Colonic mucosa (tissue), 4 donors: ENCODE results near the gene STEEP1. TPM values are rescaled to one million over a fixed set of nuclear protein-coding genes. Genes with fewer than 3 reads are reported as not detected.

Experiments
- DNase-seq: peaks from one replicate; pipeline ENCODE4 v3.0.0-alpha.2; 2020
- H3K27ac ChIP-seq: fragments of 200-600 bp; one replicate; pipeline ENCODE4 v1.8.0; 2021
- H3K27me3 ChIP-seq: fragments of 200-600 bp; one replicate; pipeline ENCODE4 v1.8.0; 2021
- H3K36me3 ChIP-seq: fragments of 200-600 bp; one replicate; pipeline ENCODE4 v1.8.0; 2021
- H3K4me1 ChIP-seq: fragments of 200-600 bp; one replicate; pipeline ENCODE4 v1.8.0; 2021; ENCODE audit warnings: mild to moderate bottlenecking
- H3K4me3 ChIP-seq: fragments of 200-600 bp; one replicate; pipeline ENCODE4 v1.8.0; 2021
- H3K9ac ChIP-seq, 2 donors: one replicate each; pipeline ENCODE4 v1.7.0; 2013; ENCODE audit warnings: control low read depth in 2 of 2, low read depth in 2 of 2, low read length in 2 of 2
- H3K9me3 ChIP-seq: fragments of 200-600 bp; one replicate; pipeline ENCODE4 v1.8.0; 2021
- CTCF ChIP-seq: fragments of 200-600 bp; IDR thresholded peaks from one replicate; pipeline ENCODE4 v1.8.0; 2022; ENCODE audit warnings: antibody characterized with exemption, mild to moderate bottlenecking
- intact Hi-C: fragments of 100-400 bp; cut with DNase I; formaldehyde crosslinking; loops from one replicate; pipeline ENCODE4 v1.14.1; 2022
- total RNA-seq, 2 donors: library from RNA; stranded (reverse); fragmentation: NEBNext Ultra II Directional in 1 of 2; extraction: Animal tissue kit (Norgen Biotek cat#: 25700) in 1 of 2; gene quantifications; one replicate each; pipeline ENCODE4 v1.2.1, GENCODE V29; 2021
- donor health status: healthy.
- donor health status: DM: no; HTN: no; CAD: no.
- donor health status: DM: no; HTN: no; CAD: no.

Gene STEEP1
- total RNA-seq, 2 donors from 2014 or later, result 18.8 to 19.2 TPM

- intact Hi-C loops, result no loop called here
- DNase-seq, result no peak
- H3K9ac ChIP-seq, result no peak overlapping the region
- no peak overlapping the region for H3K4me3 ChIP-seq
- no peaks in the 10 kb centered on the region for H3K36me3 ChIP-seq
- no peak for TF ChIP-seq CTCF
- H3K9me3 ChIP-seq, result no peaks in the 10 kb centered on the region
- H3K27me3 ChIP-seq, result no peaks in the 10 kb centered on the region
- no peak overlapping the region for H3K27ac ChIP-seq
- H3K4me1 ChIP-seq, result no peaks in the 10 kb centered on the region
Observed at GRCh38 chrX:119523664-119524184, 41.5 kb downstream of the STEEP1 start.

- no peak overlapping the region for H3K4me3 ChIP-seq
- intact Hi-C loops, result no loop called here
- H3K36me3 ChIP-seq, result no peaks in the 10 kb centered on the region
- DNase-seq, result no peak
- no peaks in the 10 kb centered on the region for H3K27me3 ChIP-seq
- no peaks in the 10 kb centered on the region for H3K9me3 ChIP-seq
- H3K27ac ChIP-seq, result no peak overlapping the region
- H3K4me1 ChIP-seq, result no peaks in the 10 kb centered on the region
- no peak overlapping the region for H3K9ac ChIP-seq
- TF ChIP-seq CTCF, result no peak
Observed at GRCh38 chrX:119521246-119521645, 44.0 kb downstream of the STEEP1 start.

GRCh38 chrX:119518371-119518770 lies 46.8 kb downstream of the STEEP1 start:
- intact Hi-C loops, result loop anchor here (10.0 kb wide), 2 partner anchors 216 to 366 kb away; no protein-coding TSS in a partner anchor
- Histone ChIP-seq H3K27ac (no peak overlapping the region), H3K9me3 (no peaks in the 10 kb centered on the region), H3K36me3 (no peaks in the 10 kb centered on the region), H3K27me3 (no peaks in the 10 kb centered on the region), H3K9ac (no peak overlapping the region), H3K4me3 (no peak overlapping the region), H3K4me1 (no peaks in the 10 kb centered on the region)
- no peak for TF ChIP-seq CTCF
- DNase-seq, result no peak

DNA sequence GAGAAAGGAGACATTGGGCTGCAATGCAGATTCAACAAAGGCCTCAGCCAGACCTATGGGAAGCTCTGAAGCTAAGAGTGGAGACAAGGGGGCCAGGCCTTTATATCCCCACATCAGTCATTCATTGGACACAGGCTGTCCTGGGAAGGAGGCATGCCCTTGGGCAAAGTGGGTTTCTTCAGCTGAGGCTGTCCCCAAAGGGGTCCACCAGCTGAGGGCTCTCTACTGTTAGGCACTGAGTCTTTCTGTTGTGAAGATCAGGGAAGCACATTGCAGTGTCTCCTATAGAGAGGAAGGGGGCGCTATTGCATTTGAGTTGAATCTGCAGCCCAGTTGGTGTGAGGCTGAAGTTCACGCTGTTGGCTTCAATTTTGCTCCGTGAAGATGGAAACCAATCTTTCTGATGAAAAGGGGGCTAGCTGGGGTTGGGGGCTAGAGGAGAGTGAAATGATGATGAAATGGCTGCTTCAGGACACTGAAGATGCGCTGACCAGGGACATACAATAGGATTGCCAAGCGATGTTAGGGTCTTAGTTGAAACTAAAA lies 49.0 kb downstream of the STEEP1 start:
- intact Hi-C loops, result loop anchor here (10.0 kb wide), 2 partner anchors 219 to 369 kb away; no protein-coding TSS in a partner anchor
- Histone ChIP-seq H3K27ac (no peak overlapping the region), H3K4me1 (no peaks in the 10 kb centered on the region), H3K36me3 (no peaks in the 10 kb centered on the region), H3K27me3 (no peaks in the 10 kb centered on the region), H3K4me3 (no peak overlapping the region), H3K9me3 (no peaks in the 10 kb centered on the region), H3K9ac (no peak overlapping the region)
- TF ChIP-seq CTCF, result peak; percentile 79
- peak; percentile 40 for DNase-seq

DNA sequence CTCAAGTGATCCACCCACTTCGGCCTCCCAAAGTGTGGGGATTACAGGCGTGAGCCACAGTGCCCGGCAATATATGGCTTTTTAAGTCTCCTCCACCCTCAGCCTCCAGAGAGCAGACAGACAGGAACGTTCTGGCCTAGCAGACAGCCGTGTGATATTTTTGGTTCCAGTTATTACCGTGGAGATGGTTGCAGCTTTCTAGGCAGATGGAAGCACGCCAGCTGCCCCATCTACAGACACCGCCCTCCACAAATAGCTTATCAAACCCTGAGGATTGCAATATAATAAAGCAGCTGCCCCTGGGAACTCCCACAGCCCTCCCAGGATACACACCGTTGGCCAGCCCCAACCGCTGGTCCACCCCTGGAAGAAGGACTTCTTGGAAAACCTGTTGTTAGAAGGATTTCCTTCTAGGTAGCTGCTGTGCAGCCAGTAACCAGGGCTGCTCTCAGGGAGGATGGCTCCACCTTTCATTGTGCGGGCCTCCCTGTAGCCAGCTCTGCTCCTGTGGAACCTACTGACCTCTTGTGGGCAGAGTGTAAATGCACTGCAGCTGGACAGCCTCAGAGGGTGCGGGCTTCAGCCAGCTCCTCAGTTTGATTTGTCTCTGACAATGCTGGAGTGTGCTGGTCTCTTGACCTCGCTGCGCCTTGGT lies 52.9 kb downstream of the STEEP1 start:
- Histone ChIP-seq H3K27me3 (no peaks in the 10 kb centered on the region), H3K27ac (peak overlapping the region; percentile 28), H3K4me1 (no peaks in the 10 kb centered on the region), H3K9me3 (no peaks in the 10 kb centered on the region), H3K4me3 (no peak overlapping the region), H3K9ac (no peak overlapping the region), H3K36me3 (no peaks in the 10 kb centered on the region)
- DNase-seq, result peak; percentile 71
- intact Hi-C loops, result loop anchor here (10.0 kb wide), 2 partner anchors 223 to 373 kb away; no protein-coding TSS in a partner anchor
- peak; percentile 53 for TF ChIP-seq CTCF
